ENCODE measurements around the gene STC2. TPM values are rescaled to one million over a fixed set of nuclear protein-coding genes. Genes with fewer than 3 reads are reported as not detected.

STC2 gene
- polyA plus RNA-seq, 3 donors = not detected

GRCh38 chr5:173340451-173340850 is 12.2 kb upstream of the STC2 start:
- no peaks in the 10 kb centered on the region for H3K36me3 ChIP-seq (replicated peaks in 1 of 2; ENCODE audit: control insufficient read depth in 1 of 2, insufficient read depth in 2 of 2, low read length in 2 of 2)
- peaks cover 12 to 23% (median 15%) of the 10 kb centered on the region in 3 donors for H3K27me3 Mint-ChIP-seq (ENCODE audit: low read depth in 3 of 3)

GRCh38 chr5:173339286-173339685 is 11.1 kb upstream of the STC2 start:
- H3K27me3 Mint-ChIP-seq (ENCODE audit: low read depth in 3 of 3) = peaks cover 16 to 25% (median 19%) of the 10 kb centered on the region in 3 donors
- no peak for DNase-seq
- no peaks in the 10 kb centered on the region for H3K36me3 Mint-ChIP-seq
- Histone ChIP-seq H3K27me3 (ENCODE audit: control insufficient read depth in 2 of 2, insufficient read depth in 2 of 2, low read length in 2 of 2) (peaks cover 0 to 10% of the 10 kb centered on the region in 2 donors), H3K9ac (ENCODE audit: insufficient read depth, low read length, poor library complexity, severe bottlenecking) (no peak overlapping the region), H2AFZ (ENCODE audit: insufficient read depth, low read depth, low read length, poor library complexity, severe bottlenecking) (no peak overlapping the region), H3K27ac (ENCODE audit: low read depth in 1 of 2, low read length in 2 of 2) (no peak overlapping the region), H3K9me3 (replicated peaks in 1 of 2; ENCODE audit: control insufficient read depth in 1 of 2, insufficient read depth in 1 of 2, low read length in 2 of 2) (no peaks in the 10 kb centered on the region), H3K4me3 (replicated peaks in 1 of 3; ENCODE audit: low read depth in 2 of 3, low read length in 3 of 3) (no peak overlapping the region), H4K20me1 (ENCODE audit: insufficient read depth, low read length) (no peaks in the 10 kb centered on the region), H3K79me2 (ENCODE audit: insufficient read depth, low read length) (no peaks in the 10 kb centered on the region), H3K36me3 (replicated peaks in 1 of 2; ENCODE audit: control insufficient read depth in 1 of 2, insufficient read depth in 2 of 2, low read length in 2 of 2) (no peaks in the 10 kb centered on the region), H3K4me1 (ENCODE audit: control insufficient read depth in 1 of 2, insufficient read depth in 2 of 2, low read length in 2 of 2) (no peaks in the 10 kb centered on the region), H3K4me2 (replicated peaks; ENCODE audit: extremely low read depth, low read length, poor library complexity, severe bottlenecking) (no peak overlapping the region)
- H3K4me3 Mint-ChIP-seq = no peak overlapping the region
- intact Hi-C loops (cut with micrococcal nuclease) = no loop called here
- no peak overlapping the region for H3K27ac Mint-ChIP-seq
- WGBS (ENCODE audit: insufficient coverage) = 94% methylated on average over 6 of the region's 11 CpGs
- H3K9me3 Mint-ChIP-seq = no peaks in the 10 kb centered on the region
- no peak for TF ChIP-seq CTCF (IDR thresholded peaks at IDR 0.05)
- H3K4me1 Mint-ChIP-seq = peaks cover 2% of the 10 kb centered on the region

More at GRCh38 chr5:173340451-173340850, 12.2 kb upstream of the STC2 start:
- H3K9me3 Mint-ChIP-seq = peaks cover 0 to 1% (median 0%) of the 10 kb centered on the region in 7 donors
- H3K27ac ChIP-seq (ENCODE audit: low read depth in 1 of 2, low read length in 2 of 2) = no peak overlapping the region
- intact Hi-C loops (cut with micrococcal nuclease) = no loop called here
- no peaks in the 10 kb centered on the region for H3K79me2 ChIP-seq (ENCODE audit: insufficient read depth, low read length)
- WGBS (ENCODE audit: insufficient coverage) = 84% methylated on average over 6 of the region's 9 CpGs
- peaks cover 0 to 4% of the 10 kb centered on the region in 2 donors for H3K27me3 ChIP-seq (ENCODE audit: control insufficient read depth in 2 of 2, insufficient read depth in 2 of 2, low read length in 2 of 2)
- H3K9ac ChIP-seq (ENCODE audit: insufficient read depth, low read length, poor library complexity, severe bottlenecking) = no peak overlapping the region
- peak overlapping the region in 1 of 2 donors; percentile 54 for H3K4me3 Mint-ChIP-seq
- no peak overlapping the region for H3K4me2 ChIP-seq (replicated peaks; ENCODE audit: extremely low read depth, low read length, poor library complexity, severe bottlenecking)
- no peak for TF ChIP-seq CTCF (IDR thresholded peaks at IDR 0.05)
- H3K36me3 Mint-ChIP-seq = no peaks in the 10 kb centered on the region
- no peak overlapping the region for H2AFZ ChIP-seq (ENCODE audit: insufficient read depth, low read depth, low read length, poor library complexity, severe bottlenecking)
- H3K9me3 ChIP-seq (replicated peaks in 1 of 2; ENCODE audit: control insufficient read depth in 1 of 2, insufficient read depth in 1 of 2, low read length in 2 of 2) = no peaks in the 10 kb centered on the region
- no peak for DNase-seq
- H3K4me3 ChIP-seq (replicated peaks in 1 of 3; ENCODE audit: low read depth in 2 of 3, low read length in 3 of 3) = no peak overlapping the region
- no peaks in the 10 kb centered on the region for H3K4me1 ChIP-seq (ENCODE audit: control insufficient read depth in 1 of 2, insufficient read depth in 2 of 2, low read length in 2 of 2)
- no peaks in the 10 kb centered on the region for H4K20me1 ChIP-seq (ENCODE audit: insufficient read depth, low read length)
- peaks cover 2% of the 10 kb centered on the region for H3K4me1 Mint-ChIP-seq
- no peak overlapping the region for H3K27ac Mint-ChIP-seq
